HPDE6-E6E7 (cell line): Measurements from ENCODE around the gene F5.
A peak's percentile ranks its signal among the peaks of the same experiment; 100 is the strongest.
"Not testable (repeated sequence)": the region's sequence is repeated elsewhere in the genome, so short reads cannot be mapped to it uniquely, and the experiment has no call there.

Source experiments
- DNase-seq: peaks from one replicate; pipeline ENCODE4 v3.0.0; 2011; ENCODE audit warnings: missing footprints; ENCODE audit errors: extremely low spot score

The F5 gene

GRCh38 chr1:169546087-169546995, 39.9 kb downstream of the F5 start:
- no peak for DNase-seq

DNA sequence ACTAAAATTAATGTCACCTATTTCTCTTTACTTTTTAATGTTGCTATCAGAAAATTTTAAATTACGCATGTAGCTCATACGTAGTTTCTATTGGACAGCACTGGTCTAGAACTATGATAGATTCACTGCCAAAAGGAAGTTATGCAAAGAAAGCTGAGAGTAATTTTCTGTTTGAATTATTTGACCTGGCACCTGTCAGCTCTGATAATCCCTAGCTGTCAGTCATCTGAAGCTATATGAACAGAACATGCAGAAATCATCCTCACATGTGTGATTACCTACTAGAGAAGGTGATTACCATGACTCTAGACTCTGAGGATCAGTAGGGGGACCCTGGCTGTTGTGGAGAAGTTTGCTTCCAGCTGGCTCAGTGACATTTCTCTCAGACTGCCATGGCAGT, 40.8 kb downstream of the F5 start:
- DNase-seq: no peak

DNA sequence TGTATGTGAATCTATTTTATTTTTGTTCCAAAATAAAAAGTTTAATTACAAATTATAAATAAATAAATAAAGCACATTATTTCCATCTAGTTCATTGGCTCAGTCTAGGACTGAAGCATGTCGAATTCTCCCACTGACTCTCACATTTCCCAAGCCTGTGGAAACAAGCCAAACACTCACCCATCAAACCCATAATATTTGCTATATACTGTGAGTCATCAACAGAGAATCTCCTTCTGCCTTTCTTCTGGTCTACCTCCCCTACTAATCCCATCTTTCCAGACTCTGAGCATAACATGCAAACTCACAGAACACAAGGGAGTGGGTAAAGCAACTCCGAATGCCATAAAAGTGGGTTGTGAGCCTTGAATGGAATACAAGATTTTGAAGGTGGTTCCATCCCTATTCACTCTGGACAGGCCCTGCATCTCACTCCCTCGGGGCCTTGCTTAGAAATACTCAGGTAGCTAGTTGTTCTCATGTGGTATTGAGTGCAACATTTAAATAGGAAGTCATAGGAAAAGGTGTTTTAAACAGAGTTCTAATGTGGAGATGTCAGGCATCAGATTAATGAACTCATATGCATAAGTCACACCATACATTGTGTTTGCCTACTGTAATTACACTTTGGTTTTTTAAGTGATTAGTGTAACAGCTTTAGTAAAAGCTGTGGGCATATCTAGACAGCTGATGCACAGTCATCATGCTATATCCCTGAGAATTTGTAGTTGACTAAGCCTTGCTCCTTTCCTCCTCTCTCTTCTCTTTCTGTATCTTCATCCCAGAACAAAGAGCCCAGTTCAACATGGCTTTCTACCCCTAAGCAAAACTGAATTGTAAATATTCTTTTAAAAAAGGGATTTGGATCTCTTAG, 47.0 kb downstream of the F5 start:
- DNase-seq: peak; percentile 41

DNA sequence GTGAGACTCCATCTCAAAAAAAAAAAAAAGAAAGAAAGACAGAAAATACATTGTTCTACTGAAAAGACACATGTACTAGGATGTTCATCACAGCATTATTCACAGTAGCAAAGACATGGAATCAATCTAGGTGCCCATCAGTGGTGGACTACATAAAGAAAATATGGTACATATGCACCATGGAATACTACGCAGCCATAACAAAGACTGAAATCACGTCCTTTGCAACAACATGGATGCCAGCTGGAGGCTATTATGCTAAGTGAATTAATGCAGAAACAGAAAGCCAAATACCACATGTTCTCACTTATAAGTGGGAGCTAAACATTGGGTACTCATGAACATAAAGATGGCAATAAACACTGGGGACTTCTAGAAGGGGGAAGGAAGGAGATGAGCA, 51.6 kb downstream of the F5 start:
- no peak for DNase-seq

- not testable (repeated sequence) for DNase-seq
Measured at GRCh38 chr1:169533528-169534190, 52.6 kb downstream of the F5 start.

DNA sequence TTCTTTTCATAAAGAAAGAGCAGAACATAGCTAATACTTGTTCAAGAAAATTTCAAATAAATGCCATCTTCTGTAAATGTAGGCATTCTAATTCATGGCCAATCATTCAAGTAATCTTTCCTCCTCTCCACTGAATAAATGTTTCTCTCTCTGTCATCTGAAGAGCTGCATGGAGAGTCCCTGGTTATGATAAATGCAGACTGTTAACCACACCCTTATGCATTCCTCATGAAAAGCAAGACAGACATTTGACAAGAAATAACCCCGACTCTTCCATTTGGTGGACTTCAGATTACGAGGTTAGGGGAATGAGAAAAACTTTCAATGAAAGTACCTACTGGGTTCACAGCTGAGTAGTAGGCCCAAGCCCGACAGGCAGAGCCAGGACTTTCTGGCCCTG, 55.8 kb downstream of the F5 start:
- no peak for DNase-seq

DNA sequence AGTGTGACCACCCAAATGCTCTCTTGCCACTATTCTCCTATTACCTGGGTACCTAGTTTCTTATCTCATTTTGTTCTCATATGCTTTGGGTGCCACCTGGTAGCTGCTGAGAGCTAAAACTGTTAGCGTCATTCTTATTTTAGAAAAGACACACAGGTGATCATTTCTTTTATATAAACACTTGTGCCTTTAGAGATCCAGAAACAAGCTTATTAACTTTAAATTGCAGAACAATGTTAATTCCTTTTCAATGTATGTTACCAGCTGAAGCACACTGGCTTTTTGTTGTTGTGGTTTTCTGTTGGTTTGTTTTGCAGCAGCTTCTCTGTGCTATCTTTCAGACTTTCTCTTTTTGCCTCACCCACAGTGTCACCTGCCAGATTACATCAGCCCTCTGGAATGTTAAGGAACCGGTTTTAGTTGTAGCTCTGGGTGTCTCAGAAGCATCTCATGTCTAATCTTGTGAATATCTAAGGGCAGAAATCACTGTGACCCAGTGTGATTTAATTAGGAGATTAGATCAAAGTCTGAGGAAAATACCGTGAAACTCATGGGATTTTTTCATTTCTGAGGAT, 57.1 kb downstream of the F5 start:
- peak; percentile 76 for DNase-seq

DNA sequence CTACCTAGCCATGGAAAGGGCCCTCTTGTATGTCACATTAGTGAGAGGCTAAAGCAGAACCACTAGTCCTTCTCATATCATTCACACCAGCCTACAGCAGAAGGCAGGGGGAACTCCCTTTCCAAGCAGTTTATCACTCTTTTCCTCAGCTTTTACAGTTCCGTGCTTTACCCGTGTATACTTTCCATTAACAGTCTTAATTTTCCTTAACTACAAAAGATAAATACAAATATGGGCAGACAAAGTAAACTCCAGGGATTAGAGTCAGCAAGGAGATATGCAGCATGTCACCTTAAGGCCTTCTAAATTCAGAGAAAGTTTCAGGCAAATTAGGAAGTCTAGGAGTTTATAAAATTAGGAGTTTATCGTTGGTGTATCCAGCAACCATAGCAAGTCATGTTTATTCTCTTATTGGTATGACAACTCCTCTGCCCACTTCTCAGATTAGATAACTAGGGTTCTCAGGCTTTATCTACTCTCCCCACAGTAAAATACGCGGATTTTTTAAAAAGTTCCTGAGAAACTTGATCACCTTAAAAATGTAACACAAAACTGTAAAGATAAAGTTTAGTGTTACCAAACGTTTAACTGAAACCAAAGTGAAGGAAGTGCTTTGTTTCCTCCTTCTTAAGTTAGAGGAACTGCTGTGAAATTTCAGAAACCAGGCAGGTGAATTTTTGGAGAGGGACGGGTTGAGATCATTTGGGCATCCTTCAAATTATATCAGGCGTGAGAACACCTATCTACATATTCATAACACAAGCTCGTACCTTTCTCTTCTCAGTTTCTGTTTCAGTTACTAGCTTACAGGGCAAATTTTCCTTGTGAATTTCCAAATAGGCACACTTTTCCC, 57.8 kb downstream of the F5 start:
- no peak for DNase-seq

DNA sequence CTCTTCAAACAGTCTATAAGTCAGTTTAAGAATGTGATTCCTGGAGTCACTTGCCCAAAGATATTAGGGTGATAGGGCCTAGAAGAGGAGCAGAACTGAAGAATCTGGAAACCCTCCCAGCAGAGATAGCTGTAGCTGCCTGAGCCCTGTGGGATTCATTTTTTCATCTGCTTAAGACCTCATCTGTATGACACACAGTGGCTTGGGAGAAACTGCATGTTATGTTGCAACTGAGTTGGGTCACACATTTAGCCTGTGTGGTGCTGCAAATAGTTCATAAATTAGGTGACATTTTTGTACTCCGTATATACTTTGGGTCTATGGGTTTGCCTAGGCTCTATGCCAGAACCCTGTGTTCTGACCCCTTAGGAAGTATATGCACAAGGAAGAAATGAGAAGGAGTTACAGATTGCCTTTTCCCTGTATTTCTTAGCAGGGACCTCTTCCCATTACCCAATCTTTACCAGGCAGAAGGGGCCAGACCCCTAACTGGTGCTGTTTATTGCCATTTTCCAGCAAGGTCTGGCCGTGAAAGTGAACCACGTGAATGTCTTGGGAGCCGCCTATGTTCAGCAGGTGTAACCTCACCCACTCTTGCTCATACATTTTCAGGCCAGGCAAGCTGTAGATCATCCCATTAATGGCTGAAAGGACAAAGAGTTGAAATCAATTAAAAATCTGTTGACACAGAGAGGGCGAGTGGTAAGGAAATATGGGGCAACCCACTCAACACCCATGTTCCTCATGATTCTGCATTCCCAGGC, 58.6 kb downstream of the F5 start:
- no peak for DNase-seq

DNA sequence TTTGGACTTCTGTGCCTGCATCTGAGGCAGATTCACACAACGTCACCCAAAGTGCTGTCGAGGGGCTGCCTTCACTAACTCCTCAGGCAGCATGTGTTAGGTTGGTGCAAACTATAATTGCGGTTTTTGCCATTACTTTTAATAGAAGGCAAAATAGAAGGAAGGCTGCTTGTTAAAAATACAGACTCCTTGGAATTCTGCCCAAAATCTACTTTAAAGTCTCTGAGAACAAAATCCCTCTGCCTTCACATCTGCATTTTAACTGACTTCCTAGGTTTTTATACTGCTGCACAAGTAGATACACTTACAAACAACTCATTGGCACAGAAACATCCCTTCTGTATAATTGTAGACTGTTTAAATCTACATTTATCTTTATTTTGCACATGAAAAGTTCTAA, 59.3 kb downstream of the F5 start:
- no peak for DNase-seq

DNA sequence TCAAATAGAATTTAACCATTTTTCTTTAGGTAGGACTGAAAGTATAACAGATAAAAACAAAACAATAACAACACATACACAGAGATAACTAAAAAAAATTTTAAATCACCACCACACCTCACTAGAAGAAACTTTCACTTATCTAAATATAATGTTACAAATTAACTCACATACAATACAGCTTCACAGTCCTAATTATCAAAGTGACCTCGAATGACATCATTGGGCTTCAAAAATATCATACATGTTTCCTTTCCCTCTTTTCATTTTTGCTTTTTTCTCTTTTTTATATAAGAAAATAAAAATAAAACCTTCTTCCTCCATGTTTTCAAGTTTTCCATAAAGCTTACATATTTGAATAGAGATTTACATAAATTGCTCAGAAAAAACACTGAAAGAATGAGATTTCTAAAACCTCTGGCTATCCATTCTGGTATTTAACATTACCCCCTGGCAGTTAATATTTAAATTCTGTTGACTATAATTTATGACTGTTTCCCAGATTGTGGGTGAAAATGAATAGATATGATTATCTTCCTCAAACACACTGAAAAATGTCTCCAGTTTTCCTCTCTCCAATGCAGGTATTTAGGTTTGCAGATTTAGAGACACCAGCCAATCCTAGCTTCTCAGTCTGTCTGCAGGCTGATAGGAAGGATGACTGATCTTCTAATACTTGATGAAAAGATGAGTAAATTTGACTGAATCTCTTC, 60.0 kb downstream of the F5 start:
- no peak for DNase-seq

- no peak for DNase-seq
Measured at GRCh38 chr1:169525391-169525790, 60.9 kb downstream of the F5 start.

DNA sequence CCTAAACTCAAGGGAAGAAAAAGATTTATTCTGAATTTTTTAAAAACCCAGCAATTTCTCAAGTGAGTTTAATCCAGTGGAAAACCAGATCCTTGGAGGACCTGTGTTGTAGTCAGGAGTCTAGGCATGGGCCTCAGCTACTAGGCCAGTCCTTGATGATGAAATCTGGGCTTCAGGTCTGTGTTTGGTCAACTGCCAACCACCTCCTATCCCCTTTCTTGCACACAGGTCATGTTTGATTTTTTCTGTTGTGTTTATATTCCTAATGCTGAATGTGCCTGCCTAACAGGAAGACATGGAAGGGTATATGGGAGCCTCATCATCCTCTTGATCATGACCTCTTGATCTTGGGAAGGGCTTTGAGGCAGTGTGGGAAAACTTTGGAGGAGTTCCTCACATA, 62.4 kb downstream of the F5 start:
- no peak for DNase-seq

DNA sequence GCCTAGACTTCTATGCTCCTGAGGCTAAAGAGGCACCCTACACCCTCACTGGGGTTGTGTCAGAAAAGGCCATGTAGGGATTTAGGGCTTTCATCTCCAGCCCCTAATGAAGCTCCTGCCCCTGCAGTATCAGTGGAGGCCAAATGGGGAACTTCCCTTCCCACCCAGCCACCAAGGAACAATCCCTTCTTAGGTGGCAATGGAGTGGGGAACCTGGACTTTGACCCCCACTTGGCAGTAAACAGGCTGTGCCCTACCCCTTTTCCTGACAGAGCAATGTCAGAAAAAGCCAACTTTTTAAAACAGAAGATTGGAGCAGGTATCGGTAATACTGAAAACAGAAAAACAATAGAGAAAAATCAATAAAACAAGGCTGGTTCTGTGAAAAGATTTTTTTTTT, 65.1 kb downstream of the F5 start:
- DNase-seq: no peak

- no peak for DNase-seq
Measured at GRCh38 chr1:169517558-169518186, 68.6 kb downstream of the F5 start.

DNA sequence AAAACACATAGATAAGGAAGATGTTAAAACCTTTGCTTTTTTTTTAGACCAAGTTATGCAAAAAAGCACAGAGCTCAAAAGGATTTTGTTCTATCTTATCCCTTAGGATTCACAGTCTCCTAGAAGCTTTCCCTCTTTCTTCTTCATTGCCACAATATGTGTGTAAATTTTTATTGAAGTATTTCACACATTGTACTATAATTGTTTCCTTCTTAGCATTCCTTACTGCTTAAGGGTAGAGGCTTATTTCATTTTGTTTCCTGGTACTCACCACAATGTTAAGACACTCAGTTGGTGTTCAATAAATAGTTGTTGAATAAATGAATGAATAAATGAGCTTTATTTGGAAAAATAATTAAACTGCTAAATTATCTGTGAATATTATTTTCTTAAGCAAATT, 70.6 kb downstream of the F5 start:
- no peak for DNase-seq

GRCh38 chr1:169514566-169515270, 71.6 kb downstream of the F5 start:
- no peak for DNase-seq

- no peak for DNase-seq
Measured at GRCh38 chr1:169513208-169513607, 73.1 kb downstream of the F5 start.
